22Rv1 (cell line): ENCODE measurements around the gene EIF4ENIF1.

ENCODE experiments used
- ZFX ChIP-seq: fragments of 450-650 bp; IDR thresholded peaks from 2 replicates; pipeline ENCODE4 v1.6.1; 2017; ENCODE audit warnings: antibody characterized with exemption, borderline replicate concordance
- TF ChIP-seq, protein P1 (sequence below): fragments of 450-650 bp; IDR thresholded peaks from 2 replicates; pipeline ENCODE4 v1.5.1; 2017; ENCODE audit warnings: mild to moderate bottlenecking

DNA sequence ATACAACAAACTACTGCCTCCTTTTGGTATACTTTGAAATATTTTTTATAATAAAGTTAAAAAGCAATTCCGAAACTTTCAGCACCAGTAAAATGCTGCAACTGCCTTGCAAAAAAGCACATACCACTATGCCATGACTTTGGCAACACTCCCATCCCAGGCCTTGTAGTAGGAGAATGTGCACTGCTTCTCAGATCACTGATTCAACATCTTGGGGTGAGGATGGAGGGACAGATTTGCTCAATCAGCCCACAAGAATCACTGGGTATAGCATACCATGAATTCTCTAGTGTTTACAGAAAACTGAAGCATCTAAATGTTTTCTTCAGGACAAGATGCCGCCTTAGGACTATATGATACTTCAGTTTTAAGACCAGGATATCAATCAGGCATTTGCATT lies 14.9 kb downstream of the EIF4ENIF1 start:
- TF ChIP-seq, protein P1, sequence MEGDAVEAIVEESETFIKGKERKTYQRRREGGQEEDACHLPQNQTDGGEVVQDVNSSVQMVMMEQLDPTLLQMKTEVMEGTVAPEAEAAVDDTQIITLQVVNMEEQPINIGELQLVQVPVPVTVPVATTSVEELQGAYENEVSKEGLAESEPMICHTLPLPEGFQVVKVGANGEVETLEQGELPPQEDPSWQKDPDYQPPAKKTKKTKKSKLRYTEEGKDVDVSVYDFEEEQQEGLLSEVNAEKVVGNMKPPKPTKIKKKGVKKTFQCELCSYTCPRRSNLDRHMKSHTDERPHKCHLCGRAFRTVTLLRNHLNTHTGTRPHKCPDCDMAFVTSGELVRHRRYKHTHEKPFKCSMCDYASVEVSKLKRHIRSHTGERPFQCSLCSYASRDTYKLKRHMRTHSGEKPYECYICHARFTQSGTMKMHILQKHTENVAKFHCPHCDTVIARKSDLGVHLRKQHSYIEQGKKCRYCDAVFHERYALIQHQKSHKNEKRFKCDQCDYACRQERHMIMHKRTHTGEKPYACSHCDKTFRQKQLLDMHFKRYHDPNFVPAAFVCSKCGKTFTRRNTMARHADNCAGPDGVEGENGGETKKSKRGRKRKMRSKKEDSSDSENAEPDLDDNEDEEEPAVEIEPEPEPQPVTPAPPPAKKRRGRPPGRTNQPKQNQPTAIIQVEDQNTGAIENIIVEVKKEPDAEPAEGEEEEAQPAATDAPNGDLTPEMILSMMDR, result no peak
- no peak for TF ChIP-seq ZFX
